RWPE2 (cell line): ENCODE data around the gene CCDC85B.

Source experiments
- ATAC-seq: fragments of 200-7000 bp; cut with Tn5 transposase; 3 replicates; pipeline ENCODE4 v1.9.1; 2021; ENCODE audit warnings: low read depth
- DNase-seq: peaks from one replicate; pipeline ENCODE4 v3.0.0-alpha.2; 2020; ENCODE audit warnings: low spot score
- H3K27ac ChIP-seq: fragments of 450-650 bp; 2 replicates; pipeline ENCODE4 v1.5.1; 2017; ENCODE audit warnings: mild to moderate bottlenecking; ENCODE audit not compliant: poor library complexity, severe bottlenecking
- H3K27me3 ChIP-seq: fragments of 250-450 bp; sonication (Bioruptor Pico); 2 replicates; pipeline ENCODE4 v1.5.1; 2021; ENCODE audit warnings: mild to moderate bottlenecking, moderate library complexity; ENCODE audit not compliant: insufficient read depth, poor library complexity, severe bottlenecking
- H3K36me3 ChIP-seq: fragments of 250-450 bp; sonication (Bioruptor Pico); 2 replicates; pipeline ENCODE4 v1.5.1; 2020; ENCODE audit warnings: low read depth, mild to moderate bottlenecking, moderate library complexity
- H3K4me1 ChIP-seq: fragments of 250-450 bp; sonication (Bioruptor Pico); 2 replicates; pipeline ENCODE4 v1.5.1; 2021; ENCODE audit warnings: mild to moderate bottlenecking, moderate library complexity; ENCODE audit not compliant: insufficient read depth, poor library complexity, severe bottlenecking
- H3K4me3 ChIP-seq: fragments of 250-450 bp; sonication (Bioruptor Pico); 2 replicates; pipeline ENCODE4 v1.5.1; 2021; ENCODE audit warnings: mild to moderate bottlenecking, moderate library complexity; ENCODE audit not compliant: severe bottlenecking
- H3K9me3 ChIP-seq: fragments of 250-450 bp; sonication (Bioruptor Pico); 2 replicates; pipeline ENCODE4 v1.5.1; 2021; ENCODE audit warnings: mild to moderate bottlenecking, moderate library complexity; ENCODE audit not compliant: severe bottlenecking
- TF ChIP-seq, protein P1 (sequence below): fragments of 450-650 bp; IDR thresholded peaks from one replicate; pipeline ENCODE4 v1.5.1; 2017; ENCODE audit warnings: mild to moderate bottlenecking, moderate library complexity; ENCODE audit not compliant: poor library complexity, severe bottlenecking

The CCDC85B gene

DNA sequence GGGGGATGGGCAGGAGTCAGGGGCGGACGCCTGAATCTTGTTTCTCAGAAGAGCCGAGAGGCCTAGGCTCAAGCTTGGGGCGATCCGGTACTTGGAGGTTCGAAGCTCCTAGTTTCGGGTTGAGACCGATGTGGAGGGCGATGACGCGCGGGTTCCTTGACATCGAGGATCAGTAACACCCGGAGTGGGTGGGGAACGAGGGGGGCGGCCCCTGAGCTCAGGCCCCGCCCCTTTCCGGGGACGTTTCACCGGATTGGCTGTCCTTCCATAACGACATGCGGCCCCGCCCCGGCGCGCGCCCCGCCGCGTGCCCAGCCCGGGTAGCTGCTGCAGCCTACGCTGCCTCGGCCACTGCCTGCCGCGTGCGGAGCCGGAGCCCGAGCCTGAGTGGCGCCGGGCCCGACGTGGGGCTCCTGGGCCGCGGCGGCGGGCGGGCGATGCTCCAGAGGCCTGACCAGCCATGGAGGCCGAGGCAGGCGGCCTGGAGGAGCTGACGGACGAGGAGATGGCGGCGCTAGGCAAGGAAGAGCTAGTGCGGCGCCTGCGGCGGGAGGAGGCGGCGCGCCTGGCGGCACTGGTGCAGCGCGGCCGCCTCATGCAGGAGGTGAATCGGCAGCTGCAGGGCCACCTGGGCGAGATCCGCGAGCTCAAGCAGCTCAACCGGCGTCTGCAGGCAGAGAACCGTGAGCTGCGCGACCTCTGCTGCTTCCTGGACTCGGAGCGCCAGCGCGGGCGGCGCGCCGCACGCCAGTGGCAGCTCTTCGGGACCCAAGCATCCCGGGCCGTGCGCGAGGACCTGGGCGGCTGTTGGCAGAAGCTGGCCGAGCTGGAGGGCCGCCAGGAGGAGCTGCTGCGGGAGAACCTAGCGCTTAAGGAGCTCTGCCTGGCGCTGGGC lies at the start of gene CCDC85B:
Gene CCDC85B, plus strand, starts transcription at position 350 of the 895 bp plus-strand sequence. Its CDS starts 111 bp downstream, at position 461.
- ATAC-seq (peak; percentile 49), DNase-seq (peak; percentile 94)
- Histone ChIP-seq H3K4me1 (peaks cover 10% of the 10 kb centered on the region), H3K27me3 (no peaks in the 10 kb centered on the region), H3K36me3 (peaks cover 42% of the 10 kb centered on the region), H3K27ac (peak within 1 kb of the TSS; percentile 96), H3K9me3 (no peaks in the 10 kb centered on the region), H3K4me3 (peak within 1 kb of the TSS; percentile 45)
- TF ChIP-seq, protein P1, sequence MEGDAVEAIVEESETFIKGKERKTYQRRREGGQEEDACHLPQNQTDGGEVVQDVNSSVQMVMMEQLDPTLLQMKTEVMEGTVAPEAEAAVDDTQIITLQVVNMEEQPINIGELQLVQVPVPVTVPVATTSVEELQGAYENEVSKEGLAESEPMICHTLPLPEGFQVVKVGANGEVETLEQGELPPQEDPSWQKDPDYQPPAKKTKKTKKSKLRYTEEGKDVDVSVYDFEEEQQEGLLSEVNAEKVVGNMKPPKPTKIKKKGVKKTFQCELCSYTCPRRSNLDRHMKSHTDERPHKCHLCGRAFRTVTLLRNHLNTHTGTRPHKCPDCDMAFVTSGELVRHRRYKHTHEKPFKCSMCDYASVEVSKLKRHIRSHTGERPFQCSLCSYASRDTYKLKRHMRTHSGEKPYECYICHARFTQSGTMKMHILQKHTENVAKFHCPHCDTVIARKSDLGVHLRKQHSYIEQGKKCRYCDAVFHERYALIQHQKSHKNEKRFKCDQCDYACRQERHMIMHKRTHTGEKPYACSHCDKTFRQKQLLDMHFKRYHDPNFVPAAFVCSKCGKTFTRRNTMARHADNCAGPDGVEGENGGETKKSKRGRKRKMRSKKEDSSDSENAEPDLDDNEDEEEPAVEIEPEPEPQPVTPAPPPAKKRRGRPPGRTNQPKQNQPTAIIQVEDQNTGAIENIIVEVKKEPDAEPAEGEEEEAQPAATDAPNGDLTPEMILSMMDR, result peak; percentile 16

DNA sequence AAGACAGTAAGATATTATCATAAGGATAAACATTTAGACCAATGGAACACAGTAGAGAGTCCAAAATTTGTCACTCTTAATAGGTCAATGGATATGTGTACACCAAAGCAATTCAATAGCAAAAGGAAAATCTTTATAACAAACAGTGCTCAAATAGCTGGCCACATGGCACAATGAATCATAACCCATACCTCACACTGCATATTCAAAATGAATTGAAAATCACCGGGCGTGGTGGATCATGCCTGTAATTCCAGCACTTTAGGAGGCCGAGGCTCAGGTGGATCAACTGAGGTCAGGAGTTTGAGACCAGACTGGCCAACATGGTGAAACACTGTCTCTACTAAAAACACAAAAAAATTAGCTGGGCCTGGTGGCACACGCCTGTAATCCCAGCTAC lies 48.3 kb upstream of the CCDC85B start:
- H3K9me3 ChIP-seq, result no peaks in the 10 kb centered on the region
- no peak overlapping the region for H3K4me3 ChIP-seq
- H3K27me3 ChIP-seq, result no peaks in the 10 kb centered on the region
- TF ChIP-seq, protein P1, result no peak
- ATAC-seq, result peak; percentile 23; the same call in 1 of the 3 replicates
- no peak for DNase-seq
- no peaks in the 10 kb centered on the region for H3K36me3 ChIP-seq
- no peaks in the 10 kb centered on the region for H3K4me1 ChIP-seq
- H3K27ac ChIP-seq, result no peak overlapping the region

DNA sequence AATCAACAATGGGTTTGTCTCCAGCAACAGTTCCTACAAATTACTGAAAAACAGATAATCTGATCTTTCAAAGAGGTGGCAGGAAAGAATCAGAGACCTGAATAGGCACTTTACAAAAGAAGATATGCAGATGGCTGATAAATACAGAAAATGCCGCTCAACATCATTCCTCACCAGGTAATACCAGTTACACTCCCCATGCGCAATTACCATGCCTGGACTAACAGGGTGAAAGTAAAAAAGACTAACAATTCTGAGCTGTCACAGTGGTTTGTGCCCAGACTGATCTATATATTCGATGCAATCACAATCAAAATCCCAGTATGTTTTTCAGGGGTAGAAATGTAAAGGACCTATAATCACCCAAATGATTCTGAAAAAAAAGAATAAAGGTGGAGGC lies 46.7 kb upstream of the CCDC85B start:
- TF ChIP-seq, protein P1, result no peak
- no peak for ATAC-seq

DNA sequence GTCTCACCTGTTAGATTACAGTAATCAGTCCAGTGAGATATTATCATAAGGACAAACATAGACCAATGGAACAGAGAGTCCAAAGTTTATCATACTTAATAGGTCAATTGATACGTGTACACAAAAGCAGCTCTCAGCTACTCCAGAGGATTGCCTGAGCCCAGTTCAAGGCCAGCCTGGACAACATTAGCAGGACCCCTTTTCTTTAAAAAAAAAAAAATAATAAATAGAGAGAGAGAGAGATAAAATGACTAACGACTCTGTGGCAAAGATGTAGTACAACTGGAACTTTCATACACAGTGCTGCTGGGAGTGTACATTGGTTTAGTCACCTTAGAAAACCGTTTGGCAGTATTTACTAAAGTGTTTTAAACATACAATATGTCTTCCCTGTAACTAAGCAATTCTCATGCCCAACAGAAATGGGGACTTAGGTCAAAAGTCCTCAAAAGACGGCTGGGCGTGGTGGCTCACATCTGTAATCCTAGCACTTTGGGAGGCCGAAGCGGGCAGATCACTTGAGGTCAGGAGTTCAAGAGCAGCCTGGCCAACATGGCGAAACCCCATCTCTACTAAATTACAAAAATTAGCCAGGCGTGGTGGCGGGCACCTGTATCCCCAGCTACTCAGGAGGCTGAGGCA lies 46.1 kb upstream of the CCDC85B start:
- Histone ChIP-seq H3K9me3 (no peaks in the 10 kb centered on the region), H3K27me3 (no peaks in the 10 kb centered on the region), H3K4me3 (no peak overlapping the region), H3K27ac (no peak overlapping the region), H3K36me3 (no peaks in the 10 kb centered on the region), H3K4me1 (no peaks in the 10 kb centered on the region)
- TF ChIP-seq, protein P1, result no peak
- no peak for ATAC-seq
- DNase-seq, result no peak

More for the DNA sequence above, 46.7 kb upstream of the CCDC85B start:
- Histone ChIP-seq H3K27ac (no peak overlapping the region), H3K36me3 (no peaks in the 10 kb centered on the region), H3K4me1 (no peaks in the 10 kb centered on the region), H3K9me3 (no peaks in the 10 kb centered on the region), H3K27me3 (no peaks in the 10 kb centered on the region), H3K4me3 (no peak overlapping the region)
- no peak for DNase-seq
